K562 (cell line): ENCODE measurements around the gene MAB21L3. TPM values are rescaled to one million over a fixed set of nuclear protein-coding genes. Genes with fewer than 3 reads are reported as not detected.

Experiments
- ATAC-seq: fragments of 200-7000 bp; cut with Tn5 transposase; 3 replicates; pipeline ENCODE4 v1.9.1; 2020; ENCODE audit warnings: moderate library complexity
- BruUV-seq: library from RNA; stranded (reverse); fragments of 400-500 nt; replicated peaks from 2 replicates; lab custom pipeline; 2021; lab: Mats Ljungman, UMichigan
- CTCF ChIA-PET: fragments of 300-600 bp; formaldehyde crosslinking; extraction: SDS; loops from one replicate; lab custom pipeline; 2021; ENCODE audit warnings: low intra/inter-chr PET ratio; lab: Yijun Ruan, JAX
- POLR2A ChIA-PET: fragments of 300-600, 350-650 bp; sonication (Branson Sonifier 250); formaldehyde crosslinking; extraction: SDS; loops from one replicate; lab custom pipeline; 2021; ENCODE audit warnings: antibody characterized with exemption, inconsistent platforms; lab: Yijun Ruan, JAX
- DNase-seq, 4 experiments: peaks; one replicate each; pipeline versions ENCODE4 v3.0.0 to v3.0.0-alpha.2; 2011 to 2018; ENCODE audit warnings: low spot score in 3 of 4, mixed read lengths in 3 of 4; ENCODE audit errors: extremely low read depth in 1 of 4
- FAIRE-seq: peaks from 2 replicates; lab custom pipeline; 2011; peaks lifted over from hg19 to GRCh38; lab: Jason Lieb, UNC
- H2AFZ ChIP-seq: 2 replicates; pipeline ENCODE4 v1.6.0; 2011; ENCODE audit warnings: low read depth, low read length, control low read depth, inconsistent platforms
- H3K27ac ChIP-seq: fragments of 200-600 bp; 3 replicates; pipeline ENCODE4 v1.8.0; 2011; ENCODE audit warnings: low read depth, mild to moderate bottlenecking, control low read depth, inconsistent platforms, low read length, moderate library complexity, mixed read lengths; ENCODE audit errors: extremely low read depth
- H3K27me3 ChIP-seq, 2 experiments: fragments of 300-600 bp in 1 of 2; 2 replicates in 1 of 2; 3 replicates in 1 of 2; pipeline versions ENCODE4 v1.6.0 to v1.8.0; 2011; ENCODE audit warnings: inconsistent platforms in 2 of 2, low read length in 2 of 2, mild to moderate bottlenecking in 1 of 2, mixed read lengths in 1 of 2, moderate library complexity in 1 of 2; ENCODE audit not compliant: control insufficient read depth in 2 of 2, insufficient read depth in 2 of 2
- H3K36me3 ChIP-seq: fragments of 300-600 bp; 3 replicates; pipeline ENCODE4 v1.8.0; 2011; ENCODE audit warnings: mild to moderate bottlenecking, low read length, inconsistent platforms; ENCODE audit not compliant: control insufficient read depth, insufficient read depth
- H3K4me1 ChIP-seq, 2 experiments: fragments of 200-600 bp in 1 of 2; replicated peaks in 1 of 2; 2 replicates in 1 of 2; 3 replicates in 1 of 2; pipeline versions ENCODE4 v1.5.1 to v1.8.0; 2011; ENCODE audit warnings: inconsistent platforms in 2 of 2, low read length in 2 of 2, mild to moderate bottlenecking in 1 of 2, mixed read lengths in 1 of 2, moderate library complexity in 1 of 2; ENCODE audit not compliant: control insufficient read depth in 2 of 2, insufficient read depth in 2 of 2
- H3K4me2 ChIP-seq: 2 replicates; pipeline ENCODE4 v1.6.1; 2011; ENCODE audit warnings: low read length, control low read depth, inconsistent platforms, mixed read lengths; ENCODE audit not compliant: insufficient read depth
- H3K4me3 ChIP-seq: fragments of 200-600 bp; sonication (generic), shearing (Covaris generic); 2 replicates; pipeline ENCODE4 v1.5.1; 2016; ENCODE audit warnings: control low read depth, inconsistent platforms
- H3K79me2 ChIP-seq: fragments of 200-600 bp; 3 replicates; pipeline ENCODE4 v1.8.0; 2011; ENCODE audit warnings: low read length, inconsistent platforms; ENCODE audit not compliant: control insufficient read depth, insufficient read depth
- H3K9ac ChIP-seq, 2 experiments: 2 replicates each; pipeline versions ENCODE4 v1.6.0 to v1.6.1; 2011; ENCODE audit warnings: low read depth in 2 of 2, low read length in 2 of 2, control low read depth in 1 of 2, inconsistent platforms in 1 of 2, mild to moderate bottlenecking in 1 of 2, mixed read lengths in 1 of 2; ENCODE audit not compliant: insufficient read depth in 1 of 2
- H3K9me1 ChIP-seq: one replicate; pipeline ENCODE4 v1.6.0; 2011; ENCODE audit warnings: inconsistent platforms, mild to moderate bottlenecking, low read length, moderate library complexity; ENCODE audit not compliant: control insufficient read depth, insufficient read depth
- H3K9me3 ChIP-seq: replicated peaks from 2 replicates; pipeline ENCODE4 v1.5.1; 2011; ENCODE audit warnings: low read depth, low read length, inconsistent platforms; ENCODE audit not compliant: control insufficient read depth, insufficient read depth
- H4K20me1 ChIP-seq: replicated peaks from 2 replicates; pipeline ENCODE4 v1.6.1; 2011; ENCODE audit warnings: low read length, inconsistent platforms, mixed read lengths; ENCODE audit not compliant: control insufficient read depth, insufficient read depth
- ASH1L ChIP-seq: fragments of 450-650 bp; IDR thresholded peaks from 2 replicates; pipeline ENCODE4 v1.6.1; 2018; ENCODE audit warnings: borderline replicate concordance, mild to moderate bottlenecking, low read depth; ENCODE audit not compliant: partially characterized antibody
- CTBP1 ChIP-seq: fragments of 450-650 bp; IDR thresholded peaks from 2 replicates; pipeline ENCODE4 v1.6.1; 2016; ENCODE audit warnings: borderline replicate concordance
- MCM3 ChIP-seq: fragments of 450-650 bp; IDR thresholded peaks from 2 replicates; pipeline ENCODE4 v1.6.1; 2016
- PYGO2 ChIP-seq: fragments of 450-650 bp; IDR thresholded peaks from 2 replicates; pipeline ENCODE4 v1.6.1; 2016; ENCODE audit warnings: mild to moderate bottlenecking, missing genetic modification characterization, moderate library complexity, missing compliant biosample characterization
- SAFB2 ChIP-seq: fragments of 200-400 bp; formaldehyde crosslinking; IDR thresholded peaks from 2 replicates; pipeline ENCODE4 v1.6.1; 2018; ENCODE audit warnings: borderline replicate concordance, low read length, low read depth, moderate library complexity; ENCODE audit not compliant: severe bottlenecking
- SAP30 ChIP-seq: fragments of 200-600 bp; sonication (generic); IDR thresholded peaks from 2 replicates; pipeline ENCODE4 v1.6.1; 2012; ENCODE audit warnings: borderline replicate concordance, low read depth, mild to moderate bottlenecking, moderate library complexity, low read length, control low read depth, inconsistent platforms; ENCODE audit not compliant: insufficient read depth, poor library complexity, severe bottlenecking
- SNIP1 ChIP-seq: fragments of 450-650 bp; IDR thresholded peaks from 2 replicates; pipeline ENCODE4 v1.7.1; 2017; ENCODE audit warnings: low read depth, mild to moderate bottlenecking
- SNRNP70 ChIP-seq: fragments of 200-400 bp; formaldehyde crosslinking; optimal IDR thresholded peaks from 2 replicates; pipeline ENCODE3; 2017; ENCODE audit warnings: low read depth, low read length
- TAF15 ChIP-seq: fragments of 200-400 bp; formaldehyde crosslinking; IDR thresholded peaks from 2 replicates; pipeline ENCODE4 v1.6.1; 2017; ENCODE audit warnings: mild to moderate bottlenecking, low read depth, low read length, moderate library complexity
- TCF7L2 ChIP-seq: fragments of 150-350 bp; IDR thresholded peaks from 2 replicates; pipeline ENCODE4 v1.6.1; 2016; ENCODE audit warnings: low read depth, mild to moderate bottlenecking, low read length, moderate library complexity
- ZKSCAN3 ChIP-seq: fragments of 250-450 bp; sonication (Bioruptor Pico); IDR thresholded peaks from 2 replicates; pipeline ENCODE4 v1.4.0; 2020
- ZNF324 ChIP-seq: fragments of 250-450 bp; sonication (Bioruptor Pico); IDR thresholded peaks from 2 replicates; pipeline ENCODE4 v1.4.0; 2020; ENCODE audit warnings: mild to moderate bottlenecking
- ZNF436 ChIP-seq: fragments of 250-450, 450-650 bp; sonication (Bioruptor Pico); formaldehyde crosslinking; IDR thresholded peaks from 2 replicates; pipeline ENCODE4 v1.7.0; 2020; ENCODE audit warnings: mild to moderate bottlenecking
- ZNF589 ChIP-seq: fragments of 200-800 bp; sonication (Bioruptor generic); IDR thresholded peaks from 2 replicates; pipeline ENCODE4 v1.6.1; 2016; ENCODE audit warnings: low read depth, missing genetic modification characterization, missing compliant biosample characterization
- ZNF668 ChIP-seq: fragments of 250-450 bp; sonication (Bioruptor Pico); IDR thresholded peaks from 2 replicates; pipeline ENCODE4 v1.8.0; 2022; ENCODE audit warnings: mild to moderate bottlenecking, inconsistent platforms
- ZNF75A ChIP-seq: fragments of 450-650 bp; formaldehyde crosslinking; IDR thresholded peaks from 2 replicates; pipeline ENCODE4 v1.4.0; 2020; ENCODE audit warnings: mild to moderate bottlenecking
- ZZZ3 ChIP-seq: fragments of 450-650 bp; IDR thresholded peaks from 2 replicates; pipeline ENCODE4 v1.6.1; 2016; ENCODE audit warnings: antibody characterized with exemption, mild to moderate bottlenecking, moderate library complexity
- WGBS: fragments of 100-300 bp; shearing (Covaris generic); methylation state at CpG from one replicate; pipeline ENCODE4 v1.1.6; 2016; ENCODE audit warnings: low coverage, mixed read lengths; ENCODE audit not compliant: insufficient coverage; ENCODE audit errors: missing lambda C conversion rate; 5-methylcytosine and 5-hydroxymethylcytosine counted together
- in situ Hi-C: fragments of 300-500 bp; cut with MboI; formaldehyde crosslinking; loops from 4 replicates; pipeline ENCODE4 v1.15.0; 2018; ENCODE audit warnings: inconsistent platforms, mixed read lengths
- intact Hi-C: fragments of 100-400 bp; cut with micrococcal nuclease; formaldehyde crosslinking; loops from 2 replicates; pipeline ENCODE4 v1.14.2; 2022
- polyA plus RNA-seq, 8 experiments: library from polyadenylated mRNA; depleted of rRNA in 4 of 8; stranded (reverse) in 5 of 8; unstranded in 3 of 8; fragments of >200 nt; fragmentation: Nextera tagmentation in 2 of 8; fragmentation: Illumina TruSeq in 1 of 8; extraction: Ambion mirVana in 2 of 8; extraction: Trizol in 1 of 8; gene quantifications; 2 replicates each; pipeline versions ENCODE4 v1.2.1 to v1.2.3, GENCODE V29; 2011 to 2014; ENCODE audit warnings: inconsistent platforms in 1 of 8, missing spikeins in 1 of 8
- total RNA-seq, 7 experiments: library from RNA; depleted of rRNA in 6 of 7; stranded (reverse); fragments of >200 nt in 6 of 7; fragmentation: Illumina TruSeq in 2 of 7; extraction: Trizol in 2 of 7; gene quantifications; 2 replicates each; pipeline versions ENCODE4 v1.2.1 to v1.2.3, GENCODE V29; 2011 to 2021; ENCODE audit warnings: low replicate concordance in 1 of 7

Gene MAB21L3
- total and polyA plus RNA-seq, 9 of the 15 experiments (the other 6 are each of a cell fraction or from before 2014, with no cell fraction given), result not detected

DNA sequence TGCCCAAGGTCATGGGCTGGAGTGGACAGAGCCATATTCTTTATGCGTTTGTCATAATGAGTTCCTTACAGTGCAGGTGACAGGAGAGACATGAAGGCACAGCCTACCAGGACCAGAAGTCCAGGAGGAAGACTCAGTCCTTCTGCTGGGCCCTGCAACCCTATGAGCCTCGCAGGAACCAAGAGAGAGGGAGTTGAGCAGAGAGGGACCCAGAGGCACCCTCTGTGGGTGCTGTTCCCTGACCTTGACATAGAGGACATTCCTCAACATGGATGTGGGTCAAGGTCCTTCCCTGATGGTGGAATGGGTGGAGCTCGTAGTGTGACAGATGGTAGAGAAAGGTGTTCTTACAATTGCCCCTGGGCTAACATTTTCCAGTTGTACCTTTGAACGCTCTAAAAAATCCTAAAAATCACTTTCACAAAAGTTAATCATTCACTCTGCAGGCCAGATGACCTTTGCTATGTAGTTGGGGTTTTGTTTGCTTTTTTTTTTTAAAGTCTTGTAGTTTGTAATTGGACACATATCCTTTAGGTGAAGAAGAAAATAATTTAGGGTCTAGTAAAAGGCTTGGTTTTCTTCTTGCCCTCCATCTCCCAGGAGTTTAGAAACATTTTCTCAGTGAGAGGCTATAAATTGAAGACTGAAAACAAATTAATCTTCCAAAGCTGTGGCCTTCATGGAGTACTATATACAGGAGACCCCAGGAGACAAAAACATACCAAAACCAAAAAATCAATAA is 41.9 kb downstream of the MAB21L3 start:
- DNase-seq (no peak), FAIRE-seq (no peak)
- POLR2A ChIA-PET, result interaction anchor here (0.6 to 0.9 kb wide), 4 partner anchors 14 to 329 kb away, joined by 3 to 4 read pairs (median 4); no protein-coding TSS in a partner anchor

More for the DNA sequence above, 41.9 kb downstream of the MAB21L3 start:
- Histone ChIP-seq H3K27ac (no peak overlapping the region), H3K9me1 (no peaks in the 10 kb centered on the region), H3K9me3 (no peaks in the 10 kb centered on the region), H3K79me2 (no peaks in the 10 kb centered on the region), H2AFZ (no peak overlapping the region), H3K27me3 (peaks cover 7% of the 10 kb centered on the region in 2 experiments; a peak in 2 of 5 replicates), H4K20me1 (no peaks in the 10 kb centered on the region), H3K9ac (no peak overlapping the region), H3K4me2 (no peak overlapping the region), H3K4me3 (no peak overlapping the region), H3K4me1 (peaks cover 7% of the 10 kb centered on the region in 2 experiments), H3K36me3 (no peaks in the 10 kb centered on the region)
- no peak for ATAC-seq
- BruUV-seq, result no TSS peak
- CTCF ChIA-PET, result interaction anchor here (0.6 to 3.6 kb wide), 3 partner anchors 63 to 350 kb away, joined by 3 to 30 read pairs (median 3); no protein-coding TSS in a partner anchor
- in situ Hi-C loops (no loop called here), intact Hi-C loops (loop anchor here (1.0 to 5.0 kb wide), 4 partner anchors 14 to 334 kb away; no protein-coding TSS in a partner anchor)
- TF ChIP-seq CTBP1 (no peak), TCF7L2 (no peak), ZNF589 (CRISPR knock-in tag) (no peak), ZZZ3 (no peak), TAF15 (no peak), ZKSCAN3 (no peak), PYGO2 (tag) (no peak), ZNF75A (CRISPR knock-in tag) (no peak), ZNF668 (no peak), ZNF324 (CRISPR knock-in tag) (no peak), SAFB2 (no peak), SNIP1 (no peak), SNRNP70 (no peak), MCM3 (no peak), ASH1L (no peak), SAP30 (no peak), ZNF436 (no peak)
- 43% methylated on average over 4 of the region's 4 CpGs for WGBS
